Inflammatory macrophage treated with lipopolysaccharide for 1 hour (primary cell): Measurements from ENCODE around the gene BCAS3.

Experiments
- DNase-seq, 2 donors: peaks; one replicate each; pipeline ENCODE4 v3.0.0-alpha.2; 2020 to 2022

Gene BCAS3

DNA sequence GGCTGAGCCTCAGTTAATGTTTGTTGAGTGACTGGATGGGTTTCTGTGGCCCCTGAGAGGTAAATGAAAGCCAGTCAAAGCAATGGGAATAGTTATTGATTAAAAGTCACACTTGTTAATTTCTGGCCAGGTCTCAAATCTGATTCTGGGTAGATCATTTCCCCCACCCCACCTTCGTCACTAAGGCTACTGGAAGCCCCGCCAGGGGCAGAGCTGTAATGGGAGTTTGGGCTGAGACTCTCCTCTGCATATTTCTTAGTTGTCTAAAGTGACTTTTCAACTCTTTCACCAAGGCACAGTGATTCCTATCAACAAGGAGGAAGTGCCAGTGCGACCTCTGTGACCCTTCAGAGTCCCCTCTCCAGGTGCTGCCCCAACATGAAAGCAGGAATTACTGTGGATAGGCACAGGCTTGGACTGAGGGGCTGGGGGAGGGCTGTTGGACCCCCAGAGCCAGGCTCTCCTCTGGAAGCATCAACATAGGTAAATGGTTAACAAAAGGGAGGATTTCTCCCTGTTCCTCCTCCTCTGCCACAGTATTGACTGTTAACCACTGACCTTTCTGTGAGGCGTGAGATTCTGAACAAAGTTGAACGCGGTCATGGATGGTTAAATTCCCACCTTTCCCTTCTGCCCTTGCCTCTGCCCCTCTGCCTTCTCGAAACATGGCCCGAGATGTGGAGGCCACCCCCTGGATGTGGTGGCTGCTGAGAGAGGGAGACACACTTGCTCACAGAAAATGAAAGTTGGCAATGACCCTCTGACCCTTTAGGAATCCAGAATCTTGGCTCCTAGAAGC, 701.2 kb downstream of the BCAS3 start:
- DNase-seq, result no peak

DNA sequence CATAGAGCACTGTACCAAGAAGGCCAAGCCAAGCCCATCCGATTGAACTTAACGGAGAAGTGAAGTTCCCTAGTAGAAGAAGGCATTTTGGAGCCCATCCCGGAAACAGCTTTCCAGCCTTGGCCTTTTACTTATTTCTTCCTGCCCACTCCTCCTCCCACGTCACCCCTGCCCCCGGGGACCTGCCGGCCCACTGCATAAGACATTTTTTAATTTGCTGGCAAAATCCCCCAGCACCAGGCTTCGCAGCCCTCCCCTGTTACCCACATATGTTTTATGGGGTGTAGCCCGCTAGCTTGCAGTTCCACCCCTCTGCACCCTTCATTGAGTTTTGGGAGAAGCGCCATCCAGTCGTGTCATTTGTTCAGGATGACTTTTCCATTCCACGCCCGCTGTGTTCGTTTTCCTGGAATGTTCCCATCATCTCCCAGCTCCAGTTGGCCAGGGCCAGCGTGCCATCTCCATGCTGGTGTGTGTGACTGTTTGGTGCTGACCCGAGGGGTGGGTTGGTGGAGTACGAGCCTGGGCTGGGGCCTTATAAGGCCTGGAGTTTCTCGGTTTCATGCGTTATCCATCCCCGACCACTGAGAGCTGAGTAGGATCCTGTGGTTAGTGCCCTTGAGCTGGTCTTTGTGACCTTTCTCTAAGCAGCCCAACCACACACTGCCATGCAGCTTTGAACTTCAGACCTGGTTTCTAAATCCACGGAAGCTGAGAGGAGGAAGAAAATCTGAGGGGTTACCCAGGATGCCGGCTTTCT, 702.0 kb downstream of the BCAS3 start:
- DNase-seq, result no peak

- DNase-seq, result no peak
These were observed 702.7 kb downstream of the BCAS3 start for GRCh38 chr17:61380217-61380835.

- no peak for DNase-seq
These were observed 703.3 kb downstream of the BCAS3 start for GRCh38 chr17:61380836-61381525.

GRCh38 chr17:61381537-61381936, 703.9 kb downstream of the BCAS3 start:
- no peak for DNase-seq

- DNase-seq, result no peak
These were observed 705.4 kb downstream of the BCAS3 start for GRCh38 chr17:61382796-61383688.

GRCh38 chr17:61383689-61384201, 706.1 kb downstream of the BCAS3 start:
- no peak for DNase-seq

DNA sequence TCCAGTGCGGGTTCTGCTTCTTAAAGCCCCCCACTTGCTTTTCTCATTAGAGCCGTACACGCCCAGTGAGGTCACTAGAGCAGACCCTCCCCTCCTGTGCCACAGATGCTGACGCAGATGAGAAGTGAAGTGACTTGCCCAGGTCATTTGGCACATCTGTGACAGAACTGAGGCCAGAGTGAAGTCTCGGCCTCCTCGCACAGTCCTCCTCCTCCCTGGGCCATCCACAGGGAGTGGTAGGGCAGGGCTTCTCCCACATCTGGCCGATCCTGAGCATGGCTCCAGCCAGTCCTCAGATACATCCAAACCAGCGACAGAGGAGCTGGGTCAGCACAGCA, 706.7 kb downstream of the BCAS3 start:
- DNase-seq, result no peak

DNA sequence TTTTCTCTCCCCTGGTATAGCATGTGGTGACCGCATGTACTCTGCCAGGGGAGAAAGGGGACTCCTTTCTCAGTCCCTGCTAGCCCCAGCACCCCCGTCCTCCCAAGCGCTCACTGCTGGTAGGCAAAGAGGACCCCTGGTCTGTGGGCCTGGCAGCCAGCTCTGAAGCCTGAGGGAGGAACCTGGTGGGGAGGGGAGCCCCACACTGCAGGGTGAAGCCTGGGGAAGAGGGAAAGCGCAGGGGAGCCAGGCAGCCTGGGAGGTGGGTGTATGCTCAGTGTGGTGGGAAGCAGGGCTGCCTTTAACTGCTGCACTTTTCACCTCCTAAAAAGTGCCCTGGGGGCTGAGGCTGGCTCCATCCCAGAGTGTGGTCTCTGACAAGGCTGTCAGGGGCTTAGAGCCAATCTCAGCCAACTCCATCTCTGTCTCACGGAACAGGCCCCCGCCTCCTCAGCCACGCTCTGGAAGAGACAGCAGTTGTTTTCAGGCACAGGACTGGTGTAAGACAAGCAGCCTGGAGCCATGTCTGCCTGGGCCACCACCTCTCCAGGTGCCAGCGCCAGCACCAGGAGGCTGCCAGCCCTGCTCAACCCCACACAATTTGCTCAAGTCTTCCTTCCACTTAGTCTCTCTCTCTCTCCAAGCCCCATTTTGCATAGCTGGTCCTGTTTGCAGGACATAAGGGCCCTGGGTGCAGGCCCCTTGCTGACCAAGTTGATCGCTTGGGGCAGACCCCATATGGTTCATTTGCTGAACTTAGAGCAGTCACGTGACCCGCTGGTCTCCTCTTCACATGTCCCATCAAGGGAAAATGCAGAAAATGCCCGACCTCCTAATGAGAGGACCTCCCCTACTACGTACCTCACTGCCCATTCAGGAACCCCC, 707.3 kb downstream of the BCAS3 start:
- no peak for DNase-seq

DNA sequence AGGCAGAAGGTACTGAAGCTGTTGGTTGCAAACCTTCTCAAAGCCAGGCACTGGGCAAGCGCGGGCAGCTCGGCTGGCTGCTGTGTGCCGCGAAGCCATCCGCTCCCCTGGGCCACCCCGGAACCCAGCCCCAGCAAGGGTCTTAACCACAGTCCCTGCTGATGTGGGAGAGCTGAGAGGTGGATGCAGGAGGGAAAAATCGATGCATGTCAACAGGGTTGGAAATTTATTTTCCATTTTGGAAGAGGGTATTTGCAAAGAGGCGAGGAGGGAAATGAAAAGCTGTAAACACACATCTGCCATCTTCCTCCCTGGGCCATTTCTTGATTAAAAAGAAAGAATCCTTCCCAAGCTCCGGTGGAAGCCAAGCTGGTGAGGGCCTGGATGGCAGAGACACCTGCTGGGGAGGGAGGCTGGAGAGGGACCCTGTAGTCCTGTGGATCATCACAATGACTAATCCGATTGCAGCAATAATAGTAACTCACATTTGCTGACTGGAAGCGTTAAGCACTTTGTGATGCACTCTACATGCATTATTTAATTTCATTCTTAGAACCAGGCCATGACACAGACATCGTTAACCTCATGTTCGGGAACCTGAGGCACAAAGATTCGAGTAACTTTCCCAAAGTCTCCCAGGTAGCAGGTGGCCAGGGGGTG, 708.1 kb downstream of the BCAS3 start:
- no peak for DNase-seq

GRCh38 chr17:61386251-61386650, 708.6 kb downstream of the BCAS3 start:
- no peak for DNase-seq

DNA sequence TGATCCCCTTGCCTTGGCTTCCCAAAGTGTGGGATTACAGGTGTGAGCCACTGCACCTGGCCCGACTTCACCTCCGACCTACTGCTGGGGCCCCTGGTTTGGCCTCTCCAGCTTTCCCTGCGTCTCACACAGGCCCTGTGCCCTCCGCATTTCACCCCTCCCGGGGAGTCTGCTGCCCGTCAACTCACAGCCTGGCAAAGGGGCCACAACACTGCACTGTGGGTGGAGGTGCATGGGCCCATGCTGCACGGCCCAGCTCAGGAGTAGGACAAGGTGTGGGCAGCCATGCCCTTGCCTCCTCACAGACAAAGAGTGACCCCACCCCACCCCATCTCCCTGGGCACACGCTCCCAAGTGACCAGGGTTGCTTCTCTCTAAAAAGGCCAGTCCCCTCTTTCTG, 709.4 kb downstream of the BCAS3 start:
- DNase-seq, result no peak

- DNase-seq, result no peak
These were observed 710.1 kb downstream of the BCAS3 start for GRCh38 chr17:61387511-61388305.

DNA sequence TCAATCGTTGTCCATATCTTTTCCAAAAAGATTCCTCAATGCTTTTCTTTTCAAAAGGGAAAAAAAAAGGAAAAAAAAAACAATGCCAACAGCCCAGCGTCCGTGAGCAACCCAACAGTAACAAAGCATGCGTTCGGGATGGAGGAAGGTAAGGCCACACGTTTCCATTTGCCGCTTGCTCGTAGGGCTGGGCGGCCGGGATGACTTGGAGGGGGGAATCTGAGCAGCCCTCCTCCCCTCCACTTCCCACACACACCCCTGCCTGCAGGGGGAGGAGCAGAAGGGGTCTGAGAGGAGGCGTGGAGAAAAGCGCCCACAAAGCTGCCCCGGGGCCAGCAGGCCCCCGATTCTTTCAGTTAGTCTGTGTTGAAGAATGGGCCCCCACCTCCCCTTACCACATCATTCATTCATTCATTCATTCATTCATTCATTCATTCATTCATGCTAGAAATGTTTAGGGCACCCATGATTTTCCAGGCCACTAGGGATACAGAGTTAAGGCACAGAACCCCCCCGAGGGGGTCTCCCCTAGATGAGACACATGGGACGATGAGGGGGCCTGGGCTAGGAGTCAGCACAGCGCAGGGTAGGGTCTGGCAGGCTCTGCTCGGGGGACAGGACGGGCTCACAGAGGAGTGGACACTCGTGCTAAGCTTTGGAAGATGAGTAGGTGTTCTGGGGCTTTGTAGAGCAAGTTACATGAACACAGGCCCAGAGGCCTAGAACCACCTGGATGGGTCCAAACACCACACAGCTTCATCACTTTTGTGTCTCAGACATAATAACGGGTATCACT, 711.1 kb downstream of the BCAS3 start:
- no peak for DNase-seq

GRCh38 chr17:61389670-61390478, 712.2 kb downstream of the BCAS3 start:
- peak in 1 of 2 donors; percentile 49 for DNase-seq

DNA sequence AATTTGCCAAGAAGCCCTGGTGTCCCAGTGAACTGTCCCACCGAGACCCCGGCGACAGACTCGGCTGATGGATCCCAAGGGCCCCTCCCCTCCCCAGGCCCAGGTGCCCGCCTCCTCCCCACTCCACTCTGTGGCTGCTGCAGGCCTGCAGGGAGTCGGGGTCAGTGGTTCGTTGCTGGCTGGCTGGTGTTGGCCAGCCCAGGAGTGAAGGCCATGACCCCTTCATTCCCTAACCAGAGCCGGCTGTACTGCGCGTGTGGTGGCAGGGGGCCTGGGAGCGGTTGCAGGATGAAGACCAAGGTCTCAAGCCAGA, 712.8 kb downstream of the BCAS3 start:
- no peak for DNase-seq

DNA sequence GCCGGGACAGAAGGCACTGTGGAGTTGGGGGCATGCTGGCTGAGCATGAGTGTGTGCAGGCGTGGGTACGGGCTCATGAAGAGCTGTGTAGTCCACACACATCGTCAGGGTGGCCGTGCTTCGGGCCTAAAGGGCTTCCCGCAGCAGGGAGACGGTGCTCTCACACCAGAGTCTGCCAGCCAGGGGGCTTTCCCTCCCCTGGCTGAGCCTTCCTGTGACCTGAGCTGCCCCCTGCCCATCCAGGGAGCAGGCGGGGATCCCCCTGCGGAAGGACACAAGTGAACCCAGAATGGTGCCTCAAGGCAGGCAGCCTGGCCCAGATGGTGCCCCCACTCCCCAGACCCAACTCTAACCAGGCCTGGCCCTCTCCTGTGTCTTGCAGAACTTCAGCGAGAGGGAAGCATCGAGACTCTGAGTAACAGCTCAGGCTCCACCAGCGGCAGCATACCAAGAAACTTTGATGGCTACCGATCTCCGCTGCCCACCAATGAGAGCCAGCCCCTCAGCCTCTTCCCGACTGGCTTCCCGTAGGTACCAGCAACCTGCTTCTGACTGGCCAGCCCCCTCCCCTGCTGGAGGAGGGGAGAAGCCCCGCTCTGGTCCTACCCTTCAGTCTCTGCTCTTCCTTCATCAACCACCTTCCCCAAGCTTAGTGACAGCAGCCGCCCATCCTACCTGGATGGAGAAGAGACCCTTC, 714.1 kb downstream of the BCAS3 start:
- no peak for DNase-seq
